CD4-positive, alpha-beta T cell treated with Interferon alpha-2 for 1 hour (primary cell): ENCODE measurements around the gene CARHSP1.
A peak's percentile ranks its signal among the peaks of the same experiment; 100 is the strongest.
"Not testable (repeated sequence)": the region's sequence is repeated elsewhere in the genome, so short reads cannot be mapped to it uniquely, and the experiment has no call there.

ENCODE experiments used
- DNase-seq, 2 donors: peaks; one replicate each; pipeline ENCODE4 v3.0.0-alpha.2; 2020 to 2022

The CARHSP1 gene

DNA sequence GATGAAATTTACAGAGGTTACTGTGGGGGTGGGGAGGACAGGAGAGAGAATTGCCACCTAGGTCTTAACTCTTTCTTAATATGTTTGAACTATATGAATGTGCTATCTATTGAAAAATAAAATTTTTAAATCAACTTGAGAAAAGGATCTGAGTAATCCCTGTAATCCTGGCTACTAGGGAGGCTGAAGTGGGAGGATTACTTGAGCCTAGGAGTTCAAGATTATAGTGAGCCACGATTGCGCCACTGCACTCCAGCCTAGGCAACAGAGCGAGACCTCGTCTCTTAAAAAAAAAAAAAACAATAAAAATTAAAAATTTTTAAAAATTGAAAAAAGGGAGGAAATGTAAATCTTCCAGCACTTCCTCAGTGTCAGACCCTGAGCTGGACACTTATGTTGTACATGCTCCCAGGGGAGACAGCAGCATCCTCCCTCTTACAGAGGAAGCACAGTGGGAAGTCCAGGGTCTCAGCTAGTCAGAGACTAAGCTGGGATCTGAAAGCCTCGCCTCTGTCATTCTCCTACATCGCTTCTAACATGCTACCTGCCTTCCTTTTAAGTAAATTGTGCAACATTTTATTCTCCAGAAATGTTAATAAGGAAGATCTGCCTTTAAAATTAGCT, 49.3 kb downstream of the CARHSP1 start:
- no peak for DNase-seq

GRCh38 chr16:8818504-8819270, 50.1 kb downstream of the CARHSP1 start:
- no peak for DNase-seq

GRCh38 chr16:8816967-8817655, 51.7 kb downstream of the CARHSP1 start:
- peak in 1 of 2 donors; percentile 22 for DNase-seq

DNA sequence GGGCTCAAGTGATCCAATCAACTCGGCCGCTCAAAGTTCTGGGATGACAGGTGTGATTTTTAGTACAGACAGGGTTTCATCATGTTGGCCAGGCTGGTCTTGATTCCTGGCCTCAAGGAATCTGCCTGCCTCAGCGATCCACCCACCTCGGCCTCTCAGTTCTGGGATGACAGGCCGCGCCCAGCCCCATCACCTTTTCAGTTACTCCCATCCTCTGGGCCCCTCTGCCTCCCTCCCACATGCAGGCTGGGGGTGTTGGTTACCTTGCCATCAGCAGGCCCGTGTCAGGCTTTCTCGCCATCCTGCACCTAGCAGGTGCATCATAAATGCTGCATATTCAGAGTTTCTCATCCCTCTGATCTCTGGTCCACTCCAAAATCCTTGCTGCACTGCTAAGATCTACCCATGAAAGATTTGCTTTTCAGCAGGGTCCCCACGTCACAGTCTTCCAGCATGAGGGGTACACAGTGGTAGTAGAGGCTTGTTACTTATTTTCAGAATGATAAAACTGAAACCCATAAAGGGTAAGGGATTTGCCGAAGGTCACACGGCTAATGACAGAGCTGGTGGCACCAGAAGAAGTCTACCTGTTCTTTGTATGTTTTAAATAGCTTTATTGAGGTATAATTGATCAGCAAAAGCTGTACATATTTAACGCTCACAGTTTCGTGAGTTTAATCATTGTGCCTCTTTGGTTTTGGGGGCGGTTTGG, 54.6 kb downstream of the CARHSP1 start:
- no peak for DNase-seq

DNA sequence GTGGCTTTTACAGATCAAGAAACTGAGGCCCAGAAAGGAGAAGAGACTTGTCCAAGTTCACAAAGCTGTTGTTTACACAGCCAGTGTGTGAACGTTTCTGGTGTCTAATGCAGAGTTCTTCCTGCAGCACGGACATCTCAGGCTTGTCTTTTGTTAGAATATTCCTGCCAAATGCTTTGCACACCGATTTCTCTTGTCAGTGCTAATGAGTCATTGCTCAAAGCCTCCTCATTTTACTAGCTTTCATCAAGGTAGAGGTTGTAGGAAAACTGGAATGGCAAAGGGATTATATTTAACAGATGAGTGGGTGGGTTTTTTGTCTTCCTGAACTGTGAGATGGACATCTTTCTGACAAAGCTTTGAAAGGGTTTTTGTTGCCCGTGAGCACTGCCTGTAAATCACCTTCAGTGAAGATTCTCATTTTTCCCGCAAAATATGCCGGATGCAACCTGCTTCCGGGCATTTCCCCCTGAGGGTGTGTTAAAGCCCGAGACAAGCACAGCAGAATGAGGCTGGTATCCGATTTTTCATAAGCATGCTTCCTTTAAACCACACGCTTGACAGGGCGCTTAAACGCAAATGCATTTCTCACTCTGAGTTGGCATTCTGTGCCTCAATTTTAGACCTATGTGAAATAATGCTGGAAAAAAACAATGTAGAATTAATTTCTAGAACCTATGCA, 56.5 kb downstream of the CARHSP1 start:
- no peak for DNase-seq

GRCh38 chr16:8808613-8809353, 60.0 kb downstream of the CARHSP1 start:
- no peak for DNase-seq

DNA sequence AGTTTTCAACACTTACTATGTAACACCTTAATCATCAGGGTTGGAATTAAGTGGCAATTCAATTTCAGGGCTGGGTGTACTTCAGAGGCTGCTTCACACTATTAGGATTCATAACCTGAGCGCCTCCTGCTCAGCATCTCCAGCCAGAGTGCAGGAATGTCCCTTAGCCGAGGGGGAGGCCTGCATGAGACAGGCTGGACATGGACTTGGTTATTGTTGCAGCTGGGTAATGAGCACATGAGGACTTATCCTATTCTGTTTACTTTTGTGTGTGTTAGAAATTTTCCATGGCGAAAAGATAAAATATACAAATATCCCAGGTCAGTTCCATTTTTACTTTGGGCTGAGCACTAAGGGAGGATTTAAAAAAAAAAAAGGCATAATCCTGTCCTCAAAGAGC, 60.8 kb downstream of the CARHSP1 start:
- no peak for DNase-seq

DNA sequence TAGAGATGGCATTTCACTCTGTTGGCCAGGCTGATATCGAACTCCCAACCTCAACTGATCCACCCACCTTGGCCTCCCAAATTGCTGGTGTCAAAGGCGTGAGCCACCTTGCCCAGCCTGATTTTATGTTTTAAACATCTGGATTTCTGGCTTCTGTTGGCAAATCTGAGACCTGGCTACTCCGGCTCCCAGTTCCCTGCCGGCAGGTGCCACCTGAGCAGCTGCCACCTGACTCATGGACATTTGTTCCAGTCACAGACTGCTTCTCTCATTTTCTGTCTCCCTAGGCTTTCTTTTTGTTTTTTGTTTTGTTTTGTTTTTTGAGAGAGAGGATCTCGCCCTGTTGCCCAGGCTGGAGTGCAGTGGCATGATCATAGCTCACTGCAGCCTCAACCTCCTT, 61.6 kb downstream of the CARHSP1 start:
- no peak for DNase-seq

DNA sequence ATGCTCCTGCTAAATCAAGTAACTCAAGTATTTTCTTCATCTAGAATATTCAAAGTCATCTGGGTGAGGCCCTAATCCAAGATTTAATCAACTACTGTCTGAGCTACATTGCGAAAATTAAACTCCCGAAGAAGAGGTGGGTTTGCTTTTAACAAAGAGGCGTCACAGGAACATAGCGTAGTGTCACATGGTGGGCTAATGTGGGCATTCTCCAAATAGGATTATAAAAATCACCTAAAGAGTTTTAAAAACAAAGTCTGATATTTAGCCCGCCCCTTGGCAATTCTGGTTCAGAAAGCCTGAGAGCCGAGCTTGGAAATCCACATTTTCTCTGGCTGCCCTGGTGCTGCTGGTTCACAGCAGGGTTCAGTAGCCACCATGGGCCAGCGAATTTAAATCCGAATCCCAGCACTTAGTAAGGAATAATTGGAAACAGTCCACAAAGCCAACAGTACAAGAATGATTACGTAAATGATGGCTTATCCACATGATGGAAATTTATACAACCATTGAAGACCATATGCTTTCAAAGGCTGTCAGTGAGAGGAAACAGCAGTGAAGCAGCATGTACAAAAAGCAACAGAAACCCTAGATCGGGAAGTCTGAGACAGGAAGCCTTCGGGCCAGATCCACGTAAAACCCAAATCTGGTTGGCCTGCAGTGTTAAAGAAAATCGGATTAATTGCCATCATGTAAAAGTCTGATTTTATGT, 62.4 kb downstream of the CARHSP1 start:
- no peak for DNase-seq

GRCh38 chr16:8804313-8804712, 64.5 kb downstream of the CARHSP1 start:
- no peak for DNase-seq

GRCh38 chr16:8803733-8804132, 65.1 kb downstream of the CARHSP1 start:
- DNase-seq, result not testable (repeated sequence)
